ENCODE data around the gene CMSS1. TPM values are rescaled to one million over a fixed set of nuclear protein-coding genes. Genes with fewer than 3 reads are reported as not detected.
A peak's percentile ranks its signal among the peaks of the same experiment; 100 is the strongest.

Gene CMSS1
- total RNA-seq, 1 donor from 2014 or later: 9.2 TPM

DNA sequence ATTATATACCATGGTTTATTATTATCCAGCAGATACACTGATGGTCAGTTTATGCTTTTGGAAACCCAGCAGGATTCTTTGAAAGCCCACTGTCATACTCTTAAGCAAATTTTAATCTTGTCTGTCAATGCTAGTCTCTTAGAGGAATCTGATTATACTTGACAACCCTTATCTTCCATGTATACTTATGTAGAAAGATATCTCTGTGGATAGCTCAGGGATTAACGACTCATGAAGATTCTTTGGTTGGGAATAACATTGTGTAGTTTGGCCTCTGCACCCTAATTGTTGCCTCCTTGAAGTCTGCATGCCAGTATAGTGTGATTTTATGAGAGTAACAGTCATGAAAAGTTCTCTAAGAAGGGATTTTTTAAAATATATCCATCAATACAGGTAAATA lies 263.6 kb downstream of the CMSS1 start:
- no peaks in the 10 kb centered on the region for H3K36me3 ChIP-seq
- TF ChIP-seq, protein P1, sequence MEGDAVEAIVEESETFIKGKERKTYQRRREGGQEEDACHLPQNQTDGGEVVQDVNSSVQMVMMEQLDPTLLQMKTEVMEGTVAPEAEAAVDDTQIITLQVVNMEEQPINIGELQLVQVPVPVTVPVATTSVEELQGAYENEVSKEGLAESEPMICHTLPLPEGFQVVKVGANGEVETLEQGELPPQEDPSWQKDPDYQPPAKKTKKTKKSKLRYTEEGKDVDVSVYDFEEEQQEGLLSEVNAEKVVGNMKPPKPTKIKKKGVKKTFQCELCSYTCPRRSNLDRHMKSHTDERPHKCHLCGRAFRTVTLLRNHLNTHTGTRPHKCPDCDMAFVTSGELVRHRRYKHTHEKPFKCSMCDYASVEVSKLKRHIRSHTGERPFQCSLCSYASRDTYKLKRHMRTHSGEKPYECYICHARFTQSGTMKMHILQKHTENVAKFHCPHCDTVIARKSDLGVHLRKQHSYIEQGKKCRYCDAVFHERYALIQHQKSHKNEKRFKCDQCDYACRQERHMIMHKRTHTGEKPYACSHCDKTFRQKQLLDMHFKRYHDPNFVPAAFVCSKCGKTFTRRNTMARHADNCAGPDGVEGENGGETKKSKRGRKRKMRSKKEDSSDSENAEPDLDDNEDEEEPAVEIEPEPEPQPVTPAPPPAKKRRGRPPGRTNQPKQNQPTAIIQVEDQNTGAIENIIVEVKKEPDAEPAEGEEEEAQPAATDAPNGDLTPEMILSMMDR (IDR thresholded peaks at IDR 0.05): no peak
- H3K9me3 ChIP-seq: no peaks in the 10 kb centered on the region
- H3K4me1 ChIP-seq: peaks cover 0 to 34% of the 10 kb centered on the region in 2 donors
- no peaks in the 10 kb centered on the region for H3K27me3 ChIP-seq
- H3K27ac ChIP-seq: peak overlapping the region; percentile 78 to 84
- no peak for DNase-seq (ENCODE audit: low spot score in 2 of 2)
- H3K4me3 ChIP-seq: no peak overlapping the region
- intact Hi-C loops (cut with DNase I): no loop called here

DNA sequence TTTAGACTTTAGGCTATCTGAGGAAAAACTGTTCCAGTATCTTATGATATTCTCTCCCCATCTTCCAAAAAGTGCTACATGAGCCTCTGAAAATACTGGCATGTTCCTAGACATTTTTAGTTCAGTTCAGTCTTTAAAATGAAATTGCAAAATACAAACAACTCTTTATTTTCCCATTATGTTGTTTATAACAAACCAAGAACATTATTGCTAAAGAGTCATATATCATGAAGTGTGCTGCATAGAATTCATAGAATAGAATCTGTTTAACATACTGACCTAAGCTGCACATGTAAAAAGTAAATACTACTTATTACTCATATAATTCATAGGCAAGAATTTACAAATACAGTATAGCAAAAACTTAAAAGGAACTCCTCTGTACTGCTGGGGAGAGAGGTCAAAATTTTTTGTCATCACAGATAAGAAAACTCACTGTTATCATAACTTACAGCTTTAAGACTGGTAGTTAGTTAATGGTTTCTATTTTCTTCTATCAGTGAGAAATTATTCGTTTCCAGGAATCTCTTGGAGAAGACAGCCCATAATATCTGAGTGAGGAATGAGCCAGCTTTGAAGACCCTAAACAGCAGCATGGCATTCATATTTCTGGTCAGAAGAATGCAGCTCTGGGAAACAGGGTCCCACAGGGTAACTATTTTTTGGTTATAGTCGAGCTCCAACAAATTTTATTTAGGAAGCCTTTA lies 264.5 kb downstream of the CMSS1 start:
- H3K4me1 ChIP-seq: peaks cover 0 to 33% of the 10 kb centered on the region in 2 donors
- TF ChIP-seq, protein P1 (IDR thresholded peaks at IDR 0.05): no peak
- peak overlapping the region; percentile 78 to 84 for H3K27ac ChIP-seq
- DNase-seq (ENCODE audit: low spot score in 2 of 2): no peak
- H3K9me3 ChIP-seq: no peaks in the 10 kb centered on the region
- H3K36me3 ChIP-seq: no peaks in the 10 kb centered on the region
- no peak overlapping the region for H3K4me3 ChIP-seq
- H3K27me3 ChIP-seq: no peaks in the 10 kb centered on the region
- intact Hi-C loops (cut with DNase I): no loop called here

DNA sequence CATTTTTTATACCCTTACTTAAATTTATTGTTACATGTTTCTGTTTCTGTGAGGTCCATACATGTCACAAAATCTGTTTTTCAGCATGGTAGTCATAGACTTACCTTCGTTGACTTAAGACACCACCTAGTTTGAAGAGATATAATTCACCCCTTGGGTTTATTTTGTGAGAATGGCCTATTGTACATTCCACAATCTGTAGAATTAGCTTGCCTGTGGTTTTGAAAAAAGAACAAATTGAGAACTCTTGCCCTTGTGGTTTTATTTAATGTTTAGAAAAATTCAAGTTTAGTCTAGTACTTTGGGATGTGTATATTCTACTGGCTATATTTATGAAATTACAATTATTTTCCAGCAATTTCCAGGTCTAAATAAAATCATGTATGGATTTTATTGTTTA lies 265.1 kb downstream of the CMSS1 start:
- TF ChIP-seq, protein P1 (IDR thresholded peaks at IDR 0.05): no peak
- H3K9me3 ChIP-seq: no peaks in the 10 kb centered on the region
- no peaks in the 10 kb centered on the region for H3K36me3 ChIP-seq
- H3K4me3 ChIP-seq: no peak overlapping the region
- peaks cover 0 to 29% of the 10 kb centered on the region in 2 donors for H3K4me1 ChIP-seq
- intact Hi-C loops (cut with DNase I): no loop called here
- DNase-seq (ENCODE audit: low spot score in 2 of 2): no peak
- H3K27me3 ChIP-seq: no peaks in the 10 kb centered on the region
- peak overlapping the region; percentile 78 to 84 for H3K27ac ChIP-seq

DNA sequence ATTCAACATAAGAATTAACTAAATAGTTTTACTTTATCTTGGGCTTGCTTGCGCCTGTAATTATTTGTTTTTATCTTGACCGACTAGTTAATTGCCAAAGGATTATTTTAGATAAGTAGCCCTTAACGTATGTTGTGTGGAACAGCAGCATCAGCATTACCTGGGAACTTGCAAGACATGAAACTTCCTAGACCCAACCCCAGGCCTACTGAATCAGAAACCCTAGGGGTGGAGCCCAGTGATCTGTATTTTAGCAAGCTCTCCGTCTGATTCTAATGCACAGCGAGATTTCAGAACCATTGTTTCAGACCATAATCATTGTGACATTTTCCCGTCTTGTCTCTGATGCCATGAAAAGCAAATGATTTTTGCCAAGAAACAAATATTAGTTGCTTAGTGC lies 265.5 kb downstream of the CMSS1 start:
- intact Hi-C loops (cut with DNase I): no loop called here
- DNase-seq (ENCODE audit: low spot score in 2 of 2): no peak
- H3K27ac ChIP-seq: peak overlapping the region in 1 of 2 donors; percentile 78
- no peaks in the 10 kb centered on the region for H3K36me3 ChIP-seq
- TF ChIP-seq, protein P1 (IDR thresholded peaks at IDR 0.05): no peak
- H3K4me1 ChIP-seq: peaks cover 0 to 29% of the 10 kb centered on the region in 2 donors
- H3K27me3 ChIP-seq: no peaks in the 10 kb centered on the region
- no peak overlapping the region for H3K4me3 ChIP-seq
- no peaks in the 10 kb centered on the region for H3K9me3 ChIP-seq

DNA sequence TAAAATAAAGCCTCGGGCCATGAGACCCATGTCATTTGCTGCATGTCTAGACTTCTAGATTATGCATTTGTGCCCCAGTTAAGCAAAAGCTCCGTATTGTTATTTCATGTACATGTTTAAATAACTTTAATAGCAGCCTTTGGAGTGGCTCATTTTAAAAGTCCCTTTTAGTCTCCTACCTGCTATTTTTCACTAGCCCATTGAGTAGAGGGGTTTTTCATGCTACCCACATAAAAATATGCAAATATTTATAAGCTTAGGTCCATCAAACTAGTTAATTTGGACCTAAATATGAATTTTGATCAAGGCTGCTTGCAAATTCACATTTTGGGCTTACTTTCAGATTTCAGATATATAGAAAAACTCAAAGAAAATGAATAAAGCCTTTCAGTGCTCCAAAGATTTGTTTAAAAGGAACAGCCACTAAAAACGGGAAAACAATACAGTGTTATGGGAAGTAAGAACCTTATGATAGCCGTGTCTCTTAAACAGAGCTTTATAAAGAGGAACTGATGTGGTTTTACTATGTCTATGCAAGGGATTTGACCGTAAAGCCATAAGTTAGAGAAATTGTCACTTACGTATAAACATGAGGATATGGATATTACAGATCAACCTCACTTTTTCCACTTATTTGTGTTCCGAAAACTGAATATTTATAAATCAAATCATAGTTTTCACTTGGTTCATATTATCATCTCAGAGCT lies 266.6 kb downstream of the CMSS1 start:
- DNase-seq (ENCODE audit: low spot score in 2 of 2): no peak
- no peak overlapping the region for H3K4me3 ChIP-seq
- H3K27me3 ChIP-seq: no peaks in the 10 kb centered on the region
- intact Hi-C loops (cut with DNase I): no loop called here
- H3K36me3 ChIP-seq: no peaks in the 10 kb centered on the region
- no peaks in the 10 kb centered on the region for H3K9me3 ChIP-seq
- TF ChIP-seq, protein P1 (IDR thresholded peaks at IDR 0.05): no peak
- peak overlapping the region in 1 of 2 donors; percentile 56 for H3K27ac ChIP-seq
- peaks cover 0 to 36% of the 10 kb centered on the region in 2 donors for H3K4me1 ChIP-seq

All from ascending aorta (tissue), 2 donors.